Measurements from ENCODE around the gene PALLD.

Gene PALLD

DNA sequence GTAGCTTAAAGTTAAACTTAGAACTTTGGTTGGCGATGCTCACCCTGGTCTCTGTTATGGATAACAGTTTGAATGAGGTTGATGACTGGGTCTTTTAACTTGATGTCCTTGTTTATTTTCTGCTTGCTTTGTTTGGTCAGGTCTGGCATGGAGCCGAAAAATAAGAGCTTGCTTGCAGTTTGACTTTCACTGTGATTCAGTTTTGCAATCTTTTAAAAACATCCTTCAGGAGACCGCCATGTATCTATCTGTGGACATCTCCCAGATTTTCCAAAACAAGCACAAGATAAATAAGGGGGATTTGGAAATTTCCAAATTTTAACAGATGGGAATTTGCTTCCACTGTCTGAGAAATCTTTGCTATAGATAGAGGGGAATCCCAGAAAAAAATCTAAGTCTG, 246.7 kb downstream of the PALLD start:
- no peak for TF ChIP-seq CTCF (IDR thresholded peaks at IDR 0.05; ENCODE audit: insufficient read depth, missing control alignments)
- DNase-seq (ENCODE audit: insufficient read length, low spot score) (no peak), FAIRE-seq (no peak)

GRCh38 chr4:168744021-168744420, 247.2 kb downstream of the PALLD start:
- DNase-seq (ENCODE audit: insufficient read length, low spot score) (no peak), FAIRE-seq (no peak)
- TF ChIP-seq CTCF (IDR thresholded peaks at IDR 0.05; ENCODE audit: insufficient read depth, missing control alignments) = no peak

- FAIRE-seq = no peak
- DNase-seq (ENCODE audit: insufficient read length, low spot score) = no peak
- no peak for TF ChIP-seq CTCF (IDR thresholded peaks at IDR 0.05; ENCODE audit: insufficient read depth, missing control alignments)
Measured at GRCh38 chr4:168748807-168749206, 252.0 kb downstream of the PALLD start.

GRCh38 chr4:168751263-168752225, 254.7 kb downstream of the PALLD start:
- DNase-seq (ENCODE audit: insufficient read length, low spot score) (no peak), FAIRE-seq (no peak)
- TF ChIP-seq CTCF (IDR thresholded peaks at IDR 0.05; ENCODE audit: insufficient read depth, missing control alignments) = no peak

- no peak for TF ChIP-seq CTCF (IDR thresholded peaks at IDR 0.05; ENCODE audit: insufficient read depth, missing control alignments)
- DNase-seq (ENCODE audit: insufficient read length, low spot score) = no peak
- no peak for FAIRE-seq
Measured at GRCh38 chr4:168755598-168756477, 259.0 kb downstream of the PALLD start.

DNA sequence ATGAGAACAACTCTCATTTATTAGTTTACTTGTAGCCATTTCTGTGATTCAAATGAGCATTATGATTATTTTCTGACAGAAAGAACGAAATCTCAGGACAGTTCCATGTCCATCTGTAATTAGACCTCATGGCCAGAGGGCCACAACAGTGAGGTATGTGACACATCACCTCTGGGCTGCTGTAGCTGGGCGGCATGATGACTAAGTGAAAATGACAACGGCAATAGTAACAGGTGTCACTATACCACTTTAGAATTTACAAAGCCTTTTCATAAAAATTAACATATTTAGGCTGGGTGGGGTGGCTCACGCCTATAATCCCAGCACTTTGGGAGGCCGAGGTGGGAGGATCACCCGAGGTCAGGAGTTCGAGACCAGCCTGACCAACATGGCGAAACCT, 260.6 kb downstream of the PALLD start:
- no peak for FAIRE-seq
- no peak for TF ChIP-seq CTCF (IDR thresholded peaks at IDR 0.05; ENCODE audit: insufficient read depth, missing control alignments)

More for the DNA sequence above, 260.6 kb downstream of the PALLD start:
- no peak for DNase-seq (ENCODE audit: insufficient read length, low spot score)

Data from D721Med (cell line).